Hematopoietic multipotent progenitor cell treated with erythropoietin and hydrocortisone succinate and interleukin-3 and kit ligand, for 15 days (in vitro differentiated cells): Measurements from ENCODE around the gene L1CAM.

Experiments
- DNase-seq: peaks from one replicate; pipeline ENCODE4 v3.0.0-alpha.2; 2015; ENCODE audit warnings: low spot score

L1CAM gene

GRCh38 chrX:153878345-153878744 lies 7.6 kb downstream of the L1CAM start:
- DNase-seq = no peak

GRCh38 chrX:153877571-153878261 lies 8.3 kb downstream of the L1CAM start:
- no peak for DNase-seq

GRCh38 chrX:153876112-153876491 lies 9.9 kb downstream of the L1CAM start:
- no peak for DNase-seq

GRCh38 chrX:153875391-153876111 lies 10.4 kb downstream of the L1CAM start:
- DNase-seq = peak; percentile 31

GRCh38 chrX:153874366-153875125 lies 11.4 kb downstream of the L1CAM start:
- no peak for DNase-seq

- DNase-seq = no peak
Measured at GRCh38 chrX:153874085-153874365, 11.9 kb downstream of the L1CAM start.

GRCh38 chrX:153873282-153874084 lies 12.5 kb downstream of the L1CAM start:
- DNase-seq = no peak

- no peak for DNase-seq
Measured at GRCh38 chrX:153871946-153872878, 13.8 kb downstream of the L1CAM start.

- DNase-seq = no peak
Measured at GRCh38 chrX:153871451-153871850, 14.5 kb downstream of the L1CAM start.

GRCh38 chrX:153870791-153871360 lies 15.1 kb downstream of the L1CAM start:
- no peak for DNase-seq

GRCh38 chrX:153870288-153870690 lies 15.7 kb downstream of the L1CAM start:
- no peak for DNase-seq

GRCh38 chrX:153869473-153870287 lies 16.3 kb downstream of the L1CAM start:
- no peak for DNase-seq

- no peak for DNase-seq
Measured at GRCh38 chrX:153868576-153869472, 17.1 kb downstream of the L1CAM start.

GRCh38 chrX:153867671-153868070 lies 18.3 kb downstream of the L1CAM start:
- DNase-seq = no peak

GRCh38 chrX:153867139-153867538 lies 18.8 kb downstream of the L1CAM start:
- DNase-seq = no peak

GRCh38 chrX:153866302-153867019 lies 19.5 kb downstream of the L1CAM start:
- no peak for DNase-seq

GRCh38 chrX:153865685-153866084 lies 20.3 kb downstream of the L1CAM start:
- DNase-seq = no peak

- DNase-seq = no peak
Measured at GRCh38 chrX:153865321-153865580, 20.7 kb downstream of the L1CAM start.
